ENCODE results near the gene GJD3.

DNA sequence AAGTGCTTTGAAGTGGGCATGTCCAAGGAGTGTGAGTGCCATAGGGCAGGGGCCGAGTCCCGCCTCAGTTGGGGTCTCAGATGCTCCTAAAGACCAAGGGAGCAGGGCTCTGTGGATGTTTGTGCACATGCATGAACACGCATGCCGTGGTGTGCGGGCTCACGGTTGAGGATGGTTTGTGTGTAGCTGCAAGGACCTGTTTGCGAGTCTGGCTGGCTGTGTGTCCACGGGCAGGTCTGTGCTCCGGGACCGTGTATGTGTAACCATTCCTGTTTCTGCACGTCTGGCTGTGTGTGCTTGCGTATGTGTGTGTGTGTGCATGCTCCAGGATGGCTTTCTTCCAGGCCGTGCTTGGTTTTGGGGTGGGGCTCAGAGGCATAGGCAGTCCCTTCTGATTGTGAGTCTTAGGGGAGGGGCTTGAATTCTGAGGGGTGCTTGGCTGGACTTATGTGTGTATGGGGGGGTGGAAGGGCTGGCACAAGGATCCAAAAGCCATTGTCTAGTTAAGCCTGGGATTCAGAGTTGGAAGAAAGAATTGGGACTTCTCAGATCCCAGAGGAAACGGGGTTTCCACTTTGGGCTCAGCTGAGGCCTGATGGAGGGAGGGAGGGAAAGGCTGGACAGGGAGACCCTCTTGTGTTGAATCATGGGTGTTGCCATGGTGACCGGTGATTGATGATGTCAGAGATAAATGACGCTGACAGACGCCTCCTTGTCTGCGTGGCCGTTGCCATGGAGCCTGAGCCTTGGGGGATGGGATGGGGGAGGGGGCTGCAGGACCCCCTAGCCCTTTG lies 14.4 kb downstream of the GJD3 start:
- TF ChIP-seq, protein P1, sequence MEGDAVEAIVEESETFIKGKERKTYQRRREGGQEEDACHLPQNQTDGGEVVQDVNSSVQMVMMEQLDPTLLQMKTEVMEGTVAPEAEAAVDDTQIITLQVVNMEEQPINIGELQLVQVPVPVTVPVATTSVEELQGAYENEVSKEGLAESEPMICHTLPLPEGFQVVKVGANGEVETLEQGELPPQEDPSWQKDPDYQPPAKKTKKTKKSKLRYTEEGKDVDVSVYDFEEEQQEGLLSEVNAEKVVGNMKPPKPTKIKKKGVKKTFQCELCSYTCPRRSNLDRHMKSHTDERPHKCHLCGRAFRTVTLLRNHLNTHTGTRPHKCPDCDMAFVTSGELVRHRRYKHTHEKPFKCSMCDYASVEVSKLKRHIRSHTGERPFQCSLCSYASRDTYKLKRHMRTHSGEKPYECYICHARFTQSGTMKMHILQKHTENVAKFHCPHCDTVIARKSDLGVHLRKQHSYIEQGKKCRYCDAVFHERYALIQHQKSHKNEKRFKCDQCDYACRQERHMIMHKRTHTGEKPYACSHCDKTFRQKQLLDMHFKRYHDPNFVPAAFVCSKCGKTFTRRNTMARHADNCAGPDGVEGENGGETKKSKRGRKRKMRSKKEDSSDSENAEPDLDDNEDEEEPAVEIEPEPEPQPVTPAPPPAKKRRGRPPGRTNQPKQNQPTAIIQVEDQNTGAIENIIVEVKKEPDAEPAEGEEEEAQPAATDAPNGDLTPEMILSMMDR (IDR thresholded peaks at IDR 0.05) = no peak
- TF ChIP-seq POLR2A (IDR thresholded peaks at IDR 0.05) (no peak), POLR2AphosphoS5 (IDR thresholded peaks at IDR 0.05) (no peak), EP300 (IDR thresholded peaks at IDR 0.05) (no peak)

All from gastroesophageal sphincter (tissue), 3 donors.